Astrocyte (in vitro differentiated cells and primary cell): ENCODE data around the gene TMC1.

Source experiments
- EZH2 ChIP-seq: IDR thresholded peaks from 2 replicates; pipeline ENCODE4 v1.6.1; 2012; ENCODE audit warnings: mild to moderate bottlenecking, low read length, inconsistent platforms; ENCODE audit not compliant: insufficient read depth
- TF ChIP-seq, protein P1 (sequence below): IDR thresholded peaks from 2 replicates; pipeline ENCODE4 v1.5.1; 2011; ENCODE audit warnings: low read depth, mild to moderate bottlenecking, inconsistent platforms, low read length, moderate library complexity; ENCODE audit not compliant: insufficient read depth

DNA sequence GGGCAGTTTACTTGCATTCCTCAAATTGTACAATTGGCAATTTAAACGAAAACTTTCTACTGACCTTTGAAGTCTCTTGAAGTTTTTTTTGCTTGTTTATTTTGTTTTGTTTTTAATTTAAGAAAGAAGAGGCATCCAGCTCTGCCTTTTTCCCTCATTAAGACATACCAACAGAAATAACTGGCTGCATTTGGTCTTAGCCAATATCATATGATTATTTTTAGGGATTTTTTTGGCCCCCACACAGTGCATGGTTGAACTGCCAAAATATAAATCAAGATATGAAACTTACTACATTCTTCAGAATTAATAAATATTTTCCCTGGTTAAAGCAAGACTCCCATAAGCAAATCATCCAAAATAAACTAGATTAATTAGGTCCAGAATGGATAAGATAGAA, 352.0 kb downstream of the TMC1 start:
- TF ChIP-seq, protein P1, sequence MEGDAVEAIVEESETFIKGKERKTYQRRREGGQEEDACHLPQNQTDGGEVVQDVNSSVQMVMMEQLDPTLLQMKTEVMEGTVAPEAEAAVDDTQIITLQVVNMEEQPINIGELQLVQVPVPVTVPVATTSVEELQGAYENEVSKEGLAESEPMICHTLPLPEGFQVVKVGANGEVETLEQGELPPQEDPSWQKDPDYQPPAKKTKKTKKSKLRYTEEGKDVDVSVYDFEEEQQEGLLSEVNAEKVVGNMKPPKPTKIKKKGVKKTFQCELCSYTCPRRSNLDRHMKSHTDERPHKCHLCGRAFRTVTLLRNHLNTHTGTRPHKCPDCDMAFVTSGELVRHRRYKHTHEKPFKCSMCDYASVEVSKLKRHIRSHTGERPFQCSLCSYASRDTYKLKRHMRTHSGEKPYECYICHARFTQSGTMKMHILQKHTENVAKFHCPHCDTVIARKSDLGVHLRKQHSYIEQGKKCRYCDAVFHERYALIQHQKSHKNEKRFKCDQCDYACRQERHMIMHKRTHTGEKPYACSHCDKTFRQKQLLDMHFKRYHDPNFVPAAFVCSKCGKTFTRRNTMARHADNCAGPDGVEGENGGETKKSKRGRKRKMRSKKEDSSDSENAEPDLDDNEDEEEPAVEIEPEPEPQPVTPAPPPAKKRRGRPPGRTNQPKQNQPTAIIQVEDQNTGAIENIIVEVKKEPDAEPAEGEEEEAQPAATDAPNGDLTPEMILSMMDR, result no peak
- TF ChIP-seq EZH2, result no peak
